Activated naive CD4-positive, alpha-beta T cell treated with anti-CD3 and anti-CD28 coated beads, Interleukin-2, amount 50 U/mL, for 16 hours (primary cell): Measurements from ENCODE around the gene PITRM1.
A peak's percentile ranks its signal among the peaks of the same experiment; 100 is the strongest.
"Not testable (repeated sequence)": the region's sequence is repeated elsewhere in the genome, so short reads cannot be mapped to it uniquely, and the experiment has no call there.

Experiments
- DNase-seq: peaks from one replicate; pipeline ENCODE4 v3.0.0-alpha.2; 2020

Gene PITRM1

DNA sequence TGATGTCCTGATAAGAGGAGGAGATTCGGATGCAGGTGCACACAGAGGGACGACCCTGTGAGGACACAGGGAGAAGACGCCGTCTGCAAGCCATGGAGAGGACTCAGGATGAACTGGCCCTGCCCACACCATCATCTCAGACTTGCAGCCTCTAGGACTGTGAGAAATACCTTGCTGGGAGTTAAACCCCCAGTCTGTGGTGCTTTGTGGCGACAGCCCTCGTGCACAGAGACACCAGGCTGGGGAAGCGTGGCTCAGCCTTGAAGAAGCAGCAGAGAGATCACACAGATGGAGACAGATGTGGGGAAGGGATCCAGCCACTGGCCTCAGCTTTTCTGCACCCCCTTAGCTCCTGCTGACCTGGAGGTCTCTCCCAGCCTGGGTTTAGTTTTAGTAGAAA, 26.3 kb upstream of the PITRM1 start:
- DNase-seq = no peak

DNA sequence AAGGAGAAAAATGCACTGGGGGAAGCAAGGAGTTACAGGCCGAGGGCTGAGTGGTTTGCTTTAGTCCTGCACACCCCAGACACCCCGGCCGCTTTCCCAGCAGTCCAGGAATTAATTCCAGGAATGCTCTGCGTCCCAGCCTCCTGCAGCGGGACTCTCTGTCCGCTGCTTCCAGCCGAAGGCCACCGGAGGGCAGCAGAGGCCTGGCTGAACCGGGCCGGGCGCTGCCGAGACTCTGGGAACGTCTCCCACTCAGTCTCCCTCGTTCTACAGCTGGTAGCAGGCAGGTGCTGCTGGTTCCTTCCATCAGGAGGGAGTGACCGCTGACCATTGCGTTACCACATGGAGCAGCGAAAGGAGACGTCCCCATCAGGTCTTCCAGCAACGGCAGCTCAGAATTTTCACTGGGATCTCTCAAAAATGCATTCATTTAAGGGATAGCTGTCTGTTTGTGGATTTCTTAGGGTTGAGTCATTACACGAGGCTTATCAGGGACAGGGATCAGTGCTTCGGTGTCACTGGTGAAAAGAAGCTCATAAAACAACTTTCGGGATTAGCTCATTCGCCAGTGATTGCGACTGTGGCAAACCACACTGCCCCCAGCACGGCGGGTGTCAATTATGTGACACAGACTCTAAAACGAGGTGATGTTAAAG, 24.9 kb upstream of the PITRM1 start:
- peak; percentile 64 for DNase-seq

DNA sequence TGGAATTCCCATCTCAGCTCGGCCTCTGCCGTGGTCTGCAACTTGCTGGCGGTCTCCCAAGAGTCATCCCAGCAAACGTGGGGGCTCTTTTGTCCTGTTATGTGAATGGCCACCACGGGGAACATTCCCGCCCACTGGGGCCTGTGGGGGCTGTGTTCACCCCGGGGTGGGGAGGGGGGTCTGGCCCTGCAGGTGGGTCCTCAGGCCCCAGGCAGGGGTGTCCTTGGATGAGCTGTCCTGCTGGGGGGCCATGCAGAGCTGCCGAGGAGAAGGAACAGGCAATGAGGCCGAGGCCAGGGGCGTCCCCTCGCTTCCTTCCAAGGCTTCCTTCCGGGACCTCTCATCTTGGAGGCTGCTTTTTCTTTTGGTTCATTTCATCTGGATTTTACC, 24.4 kb upstream of the PITRM1 start:
- no peak for DNase-seq

DNA sequence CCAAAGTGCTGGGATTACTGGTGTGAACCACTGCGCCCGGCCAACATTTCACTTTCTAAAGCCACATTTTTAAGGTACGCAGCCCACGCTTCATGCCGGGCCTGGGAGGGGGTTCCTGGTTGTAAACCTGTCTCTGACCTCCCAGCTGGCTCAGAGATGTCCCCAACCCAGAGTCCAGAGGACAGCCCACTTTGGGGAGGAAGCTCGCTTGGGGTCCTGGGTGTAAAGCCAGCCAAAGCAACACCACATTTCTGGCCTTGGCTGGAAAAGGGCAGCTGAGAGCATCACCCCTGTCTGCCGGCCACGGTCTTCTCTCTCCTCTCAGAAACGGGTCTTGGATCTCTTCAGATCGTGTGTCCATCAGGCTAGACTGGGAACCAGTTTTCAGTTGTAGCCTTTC, 23.9 kb upstream of the PITRM1 start:
- no peak for DNase-seq

DNA sequence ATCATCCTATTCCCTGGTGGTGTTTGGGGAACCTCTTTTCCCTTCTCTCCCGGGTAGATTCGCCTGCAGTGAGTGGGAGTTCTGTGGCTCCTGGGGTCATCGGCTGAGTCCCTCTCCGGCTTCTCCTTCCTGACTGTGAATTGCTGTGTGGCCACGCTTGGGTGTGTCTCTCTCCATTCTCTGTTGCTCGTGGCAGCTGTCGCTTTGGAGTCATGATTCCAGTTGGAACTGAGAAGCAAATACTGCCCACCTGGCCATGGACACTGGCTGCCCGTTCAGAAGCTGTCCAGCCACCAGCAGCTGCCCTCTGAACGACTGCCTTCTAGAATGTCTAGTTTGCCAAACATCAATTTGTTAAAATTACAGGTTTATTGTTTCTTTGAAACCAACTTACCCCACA, 23.1 kb upstream of the PITRM1 start:
- DNase-seq = no peak

DNA sequence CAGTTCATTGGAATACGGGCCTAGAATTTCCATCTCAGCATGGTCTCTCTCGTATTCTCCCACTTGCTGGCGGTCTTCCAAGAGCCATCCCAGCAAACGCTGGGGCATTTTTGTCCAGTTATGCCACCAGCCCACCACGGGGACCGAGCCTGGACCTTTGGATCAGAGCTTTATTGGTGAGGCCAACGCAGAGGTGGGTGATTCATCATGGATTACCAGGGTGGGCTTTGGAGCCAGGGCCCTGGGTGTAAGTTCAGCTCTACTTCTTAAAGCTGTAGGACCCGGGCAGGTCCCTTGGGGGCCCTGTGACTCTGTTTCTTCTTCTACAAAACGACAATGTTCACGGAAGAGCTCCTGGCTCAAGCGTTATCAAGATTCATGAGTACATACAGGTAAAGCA, 22.7 kb upstream of the PITRM1 start:
- DNase-seq = no peak

DNA sequence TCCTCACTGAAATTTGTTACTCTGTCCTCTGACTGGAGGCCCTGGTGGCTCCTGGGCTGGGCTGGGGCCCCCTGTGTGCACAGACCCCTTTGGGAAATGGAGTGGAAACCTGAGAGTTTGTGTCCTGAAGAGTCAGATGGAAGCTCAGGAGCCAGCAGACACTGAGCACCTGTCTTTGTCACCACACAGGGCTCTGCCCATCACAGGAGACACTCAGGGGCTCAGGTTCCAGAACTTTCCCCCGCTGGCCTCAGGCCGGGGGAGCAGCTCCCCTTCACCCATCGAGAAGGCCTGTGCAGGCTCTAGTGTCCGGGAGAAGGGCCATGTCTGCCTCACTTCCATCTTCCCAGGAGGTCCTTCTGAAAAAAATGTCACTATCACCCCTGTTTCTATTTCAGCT, 22.3 kb upstream of the PITRM1 start:
- no peak for DNase-seq

DNA sequence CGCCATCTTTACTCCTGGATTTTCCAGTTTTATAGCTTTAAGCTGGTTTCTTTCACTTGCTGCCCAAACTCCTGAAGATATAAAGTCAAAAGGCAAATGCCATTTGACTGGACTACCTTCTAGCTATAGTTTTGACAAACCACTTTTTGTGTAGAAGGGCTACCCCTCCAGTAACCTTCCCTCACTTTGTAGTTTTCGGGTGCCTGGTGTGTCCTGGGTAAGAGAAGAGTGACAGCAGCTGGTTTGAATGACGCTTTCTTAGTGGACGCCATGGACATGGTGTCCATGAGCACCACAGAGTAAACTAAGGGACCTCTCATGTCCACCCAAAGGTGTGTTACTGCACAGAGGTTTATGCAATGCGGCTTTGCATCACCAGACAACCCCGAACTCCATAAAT, 21.2 kb upstream of the PITRM1 start:
- no peak for DNase-seq

DNA sequence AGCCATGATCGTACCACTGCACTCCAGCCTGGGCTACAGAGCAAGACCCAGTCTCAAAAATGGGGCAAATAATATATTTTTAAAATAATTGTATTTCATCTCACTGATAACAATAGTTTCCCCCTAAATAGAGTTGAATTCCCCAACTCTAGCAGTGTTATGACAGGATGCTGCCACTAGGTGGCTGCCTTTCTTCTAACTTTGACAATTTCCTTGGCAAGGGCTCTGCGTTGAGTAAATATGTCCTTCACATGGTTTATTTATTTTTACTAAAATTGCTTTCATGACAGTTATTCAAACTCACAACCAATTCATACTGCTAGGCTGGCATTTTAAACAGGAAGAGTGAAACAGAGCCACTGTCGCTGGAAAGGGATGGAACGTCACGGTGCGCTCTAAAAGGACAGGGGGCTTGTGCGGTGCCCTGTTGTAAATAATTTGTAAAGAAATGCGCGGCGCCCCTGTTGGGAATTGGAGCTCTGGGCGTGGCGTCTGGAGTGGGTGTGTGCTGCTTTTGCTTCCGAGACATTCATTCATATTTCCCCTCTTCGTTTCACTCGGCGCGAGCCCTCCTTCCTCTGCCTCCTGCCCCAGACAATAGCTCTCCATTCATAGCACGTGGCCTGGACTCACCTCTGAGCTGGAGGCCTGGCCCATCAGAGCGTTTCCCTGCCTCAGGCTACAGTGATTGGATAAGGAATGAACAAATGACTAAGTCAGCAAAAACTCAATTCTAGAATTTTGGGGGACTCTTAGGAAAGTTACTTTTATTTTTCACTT, 20.5 kb upstream of the PITRM1 start:
- DNase-seq = peak; percentile 54

DNA sequence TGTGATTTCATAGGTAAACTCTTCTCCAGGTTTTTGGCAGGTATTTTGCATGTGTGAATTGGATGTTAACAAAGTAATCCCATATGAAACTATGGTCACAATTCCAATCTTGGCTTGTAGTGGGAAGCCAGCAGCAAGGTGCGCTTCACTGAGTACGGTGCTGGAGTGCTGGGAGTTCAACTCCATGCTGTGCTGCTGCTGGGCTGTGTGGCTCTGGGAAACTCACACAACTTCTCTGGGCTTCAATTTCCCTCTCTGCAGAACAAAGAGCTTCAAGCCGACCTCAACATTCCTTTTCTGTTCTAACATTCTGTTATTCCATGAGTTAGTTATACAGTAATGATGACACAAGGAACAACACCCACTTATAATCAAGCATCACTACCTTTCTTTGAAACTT, 18.2 kb upstream of the PITRM1 start:
- no peak for DNase-seq

DNA sequence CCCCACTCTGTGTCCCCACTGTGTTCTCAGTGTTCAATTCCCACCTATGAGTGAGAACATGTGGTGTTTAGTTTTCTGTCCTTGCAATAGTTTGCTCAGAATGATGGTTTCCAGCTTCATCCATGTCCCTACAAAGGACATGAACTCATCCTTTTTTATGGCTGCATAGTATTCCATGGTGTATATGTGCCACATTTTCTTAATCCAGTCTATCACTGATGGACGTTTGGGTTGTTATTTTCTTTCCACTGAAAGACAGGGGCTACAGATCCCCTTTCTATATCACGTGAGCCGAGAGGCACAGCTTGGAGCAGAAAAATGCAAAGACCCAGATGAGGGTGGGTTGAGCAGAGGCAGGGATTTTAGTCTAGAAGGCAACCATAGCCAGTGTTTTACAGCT, 14.6 kb upstream of the PITRM1 start:
- not testable (repeated sequence) for DNase-seq

DNA sequence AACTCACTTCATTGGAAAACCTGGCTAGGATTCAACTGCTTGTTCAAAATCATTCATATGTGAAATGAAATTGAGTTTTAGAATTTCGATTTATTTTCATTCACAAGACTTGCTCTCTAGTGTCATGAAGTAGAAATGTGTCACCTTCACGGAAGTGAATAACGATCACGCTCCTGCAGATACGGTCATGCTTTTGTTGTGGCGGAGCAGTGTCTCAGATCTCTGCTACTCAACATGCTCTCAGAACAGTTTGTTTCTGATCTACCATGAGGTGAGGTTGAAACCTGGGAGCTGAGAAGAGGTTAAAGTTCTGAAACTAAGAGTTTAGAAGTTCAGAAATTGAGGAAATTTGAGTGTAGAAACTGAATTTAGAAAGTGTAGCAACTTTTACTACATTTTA, 13.8 kb upstream of the PITRM1 start:
- DNase-seq = peak; percentile 62

DNA sequence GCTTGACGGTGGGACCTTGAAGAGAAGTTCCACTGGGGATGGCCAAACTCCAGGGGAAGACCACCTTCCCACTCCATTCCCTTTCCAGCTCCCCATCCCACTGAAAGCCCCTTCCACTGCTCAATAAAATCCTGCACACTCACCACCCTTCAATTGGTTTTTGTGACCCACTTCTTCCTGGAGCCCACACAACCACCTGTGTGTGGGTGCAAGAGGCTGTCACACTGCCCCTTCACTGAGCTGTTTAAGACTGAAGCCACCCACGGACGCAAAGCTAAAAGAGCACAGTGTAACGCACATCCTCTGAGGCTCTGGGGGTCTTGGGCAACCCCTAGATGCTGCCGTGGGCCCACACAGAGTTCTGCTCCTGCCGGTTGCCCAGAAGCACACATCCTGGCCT, 12.8 kb upstream of the PITRM1 start:
- DNase-seq = no peak

DNA sequence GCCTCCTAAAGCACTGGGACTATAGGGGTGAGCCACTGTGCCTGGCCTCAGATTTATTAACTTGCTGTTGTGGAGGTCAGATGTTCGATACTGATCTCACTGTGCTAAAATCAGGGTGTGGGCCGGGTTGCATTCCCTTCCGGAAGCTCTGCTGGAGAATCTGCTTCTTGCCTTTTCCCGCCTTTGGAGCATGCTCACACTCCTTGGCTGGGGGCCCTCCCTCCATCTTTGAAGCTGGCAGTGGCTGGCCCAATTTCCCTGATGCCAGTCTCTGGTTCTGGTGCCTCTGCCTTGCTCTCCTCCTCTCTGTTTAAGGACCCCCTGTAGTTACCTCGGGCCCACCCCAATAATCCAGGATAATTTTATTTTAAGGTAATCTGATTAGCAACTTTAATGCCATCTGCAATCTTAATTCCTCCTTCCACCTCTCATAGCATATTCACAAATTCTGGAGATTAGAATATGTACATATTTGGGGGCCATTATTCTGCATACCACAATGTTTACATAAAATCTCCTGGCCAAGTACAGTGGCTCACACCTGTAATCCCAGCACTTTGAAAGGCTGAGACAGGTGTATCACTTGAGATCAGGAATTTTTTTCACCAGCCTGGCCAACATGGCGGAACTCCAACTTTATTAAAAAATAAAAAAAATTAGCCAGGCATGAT, 7.9 kb upstream of the PITRM1 start:
- no peak for DNase-seq

DNA sequence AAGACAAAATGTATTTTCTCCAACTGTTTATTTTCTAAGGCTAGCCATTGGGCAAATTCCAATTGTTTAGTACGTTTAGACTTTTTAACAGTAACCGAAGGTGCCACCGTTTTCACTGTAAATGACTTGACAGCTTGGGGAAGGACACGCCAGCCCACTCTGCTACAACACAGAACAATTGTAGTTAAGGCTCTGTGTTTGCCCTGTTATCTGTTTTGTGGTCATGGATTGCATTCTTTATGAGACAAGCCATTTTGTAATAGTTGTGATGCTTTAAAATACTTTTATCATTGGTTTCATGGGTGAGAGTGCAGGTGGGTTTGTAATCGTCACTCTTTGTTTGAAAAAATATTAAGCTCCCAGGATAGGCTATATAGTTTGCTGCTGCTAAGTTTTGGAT, 6.6 kb upstream of the PITRM1 start:
- no peak for DNase-seq

DNA sequence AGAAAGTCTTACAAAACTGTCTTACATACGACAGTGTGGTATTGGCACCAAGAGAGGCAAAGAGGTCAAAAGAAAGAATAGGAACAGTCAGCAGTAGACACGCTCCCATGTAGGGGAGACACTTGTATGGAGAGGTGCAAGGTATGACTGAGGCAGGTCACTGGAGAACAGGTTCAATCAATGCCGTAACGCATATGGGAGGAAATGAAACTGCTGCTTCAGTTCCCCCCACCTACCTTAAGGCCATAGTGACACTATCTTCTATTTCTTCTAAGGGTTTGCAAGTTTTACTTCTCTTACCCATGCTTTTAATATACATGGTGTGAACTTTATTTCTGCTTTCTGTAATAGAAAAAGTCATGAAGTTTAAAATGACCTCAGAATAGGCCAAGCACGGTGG, 5.5 kb upstream of the PITRM1 start:
- DNase-seq = no peak

DNA sequence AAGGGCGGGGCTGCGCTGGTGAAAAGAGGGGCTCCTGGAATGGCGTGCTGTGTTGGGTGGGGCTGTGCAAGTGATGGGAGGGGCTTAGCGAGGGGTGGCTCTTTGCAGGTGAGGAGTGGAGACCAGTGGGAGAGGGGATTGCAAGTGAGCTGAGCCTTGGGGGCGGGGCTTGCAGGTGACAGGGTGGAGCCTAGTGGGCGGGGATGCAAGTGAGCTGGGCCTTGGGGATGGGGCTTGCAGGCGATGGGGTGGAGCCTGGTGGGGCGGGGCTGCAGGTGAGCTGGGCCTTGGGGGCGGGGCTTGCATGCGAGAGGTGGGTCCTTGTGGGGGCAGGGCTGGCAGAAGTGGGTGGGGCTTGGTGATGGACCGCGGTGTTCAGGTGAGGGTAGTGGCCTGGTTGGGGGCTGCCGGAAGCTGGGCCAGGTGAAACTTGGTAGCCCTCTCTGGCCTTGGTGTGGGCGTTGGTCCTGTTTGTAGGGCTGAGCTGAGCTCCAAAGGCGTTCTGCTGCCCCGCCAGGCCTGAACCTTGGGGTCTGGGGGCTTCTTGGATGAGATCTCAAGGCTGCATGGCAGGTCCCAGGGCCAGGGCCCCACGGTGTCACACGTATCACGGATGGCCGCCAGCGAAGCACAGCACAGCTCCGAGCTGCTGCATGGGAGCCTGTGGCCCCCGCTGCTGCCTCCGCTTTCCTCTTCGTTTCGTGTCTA, 743 bp upstream of the PITRM1 start:
- DNase-seq = no peak

DNA sequence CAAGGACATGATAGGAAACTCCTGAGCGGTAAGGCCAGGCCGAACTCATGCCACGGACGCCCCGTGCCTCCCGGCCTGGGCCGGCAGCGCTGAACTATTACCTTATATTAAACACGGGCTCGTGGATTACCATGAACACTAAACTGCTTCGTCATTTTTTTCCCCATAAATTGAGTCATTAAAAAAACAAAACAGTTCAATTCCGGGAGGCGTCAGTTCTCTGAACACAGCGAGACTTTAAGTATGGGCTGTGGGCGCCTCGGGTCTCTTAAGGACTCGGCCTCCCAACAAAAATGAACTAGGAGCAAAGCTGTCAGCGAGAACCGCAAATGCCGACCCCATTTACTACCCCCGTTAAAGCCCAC, 519 bp downstream of the PITRM1 start:
- DNase-seq = peak; percentile 55

DNA sequence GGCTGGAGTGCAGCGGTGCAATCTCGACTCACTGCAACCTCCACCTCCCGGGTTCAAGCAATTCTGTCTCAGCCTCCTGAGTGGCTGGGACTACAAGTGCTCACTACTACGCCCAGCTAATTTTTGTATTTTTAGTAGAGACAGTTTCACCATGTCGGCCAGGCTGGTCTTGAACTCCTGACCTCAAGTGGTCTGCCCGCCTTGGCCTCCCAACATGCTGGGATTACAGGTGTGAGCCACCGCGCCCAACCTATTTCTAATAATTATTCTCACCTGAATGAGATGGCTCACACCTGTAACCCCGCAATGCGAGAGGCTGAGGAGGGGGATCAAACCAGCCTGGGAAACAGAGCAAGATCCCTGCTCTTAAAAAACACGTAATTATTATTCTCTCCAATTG, 1.1 kb downstream of the PITRM1 start:
- not testable (repeated sequence) for DNase-seq

DNA sequence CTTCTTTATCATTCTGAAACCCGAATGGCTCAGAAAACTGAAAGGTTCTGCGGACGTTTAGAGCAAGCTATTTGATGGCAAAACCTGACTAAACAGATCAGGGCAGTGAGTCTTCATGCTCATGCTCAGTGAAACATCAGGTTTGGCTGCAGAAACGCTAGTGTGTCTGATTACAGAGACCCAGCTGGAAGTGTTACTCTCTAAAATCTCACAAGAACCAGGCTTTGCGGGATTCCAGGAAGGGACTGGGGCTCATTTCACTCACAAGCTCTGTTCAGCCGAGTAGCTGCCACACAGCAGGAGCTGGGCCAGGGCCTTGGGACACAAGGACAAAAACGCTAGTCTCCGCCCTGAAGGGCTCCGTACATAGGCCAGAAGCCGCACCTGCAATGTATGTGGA, 2.9 kb downstream of the PITRM1 start:
- no peak for DNase-seq

DNA sequence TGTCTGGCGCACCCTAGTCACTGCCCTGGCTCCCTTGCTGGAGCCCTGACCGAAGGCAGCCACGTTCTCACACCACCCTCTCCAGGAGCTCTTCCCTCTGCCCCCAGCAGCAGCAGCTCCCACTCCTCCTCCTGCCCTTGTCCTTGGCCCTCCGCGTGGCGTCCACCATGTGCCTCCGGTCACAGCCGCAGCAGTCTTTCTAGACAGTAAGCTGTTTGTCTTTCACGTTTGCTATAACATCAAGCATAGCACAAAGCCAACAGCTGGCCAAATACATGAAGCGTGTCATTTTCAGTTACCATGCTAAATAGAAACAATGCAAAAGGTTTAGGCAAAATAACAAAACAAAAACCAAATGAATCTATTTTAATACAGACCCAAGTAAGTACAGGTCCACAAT, 3.3 kb downstream of the PITRM1 start:
- no peak for DNase-seq

DNA sequence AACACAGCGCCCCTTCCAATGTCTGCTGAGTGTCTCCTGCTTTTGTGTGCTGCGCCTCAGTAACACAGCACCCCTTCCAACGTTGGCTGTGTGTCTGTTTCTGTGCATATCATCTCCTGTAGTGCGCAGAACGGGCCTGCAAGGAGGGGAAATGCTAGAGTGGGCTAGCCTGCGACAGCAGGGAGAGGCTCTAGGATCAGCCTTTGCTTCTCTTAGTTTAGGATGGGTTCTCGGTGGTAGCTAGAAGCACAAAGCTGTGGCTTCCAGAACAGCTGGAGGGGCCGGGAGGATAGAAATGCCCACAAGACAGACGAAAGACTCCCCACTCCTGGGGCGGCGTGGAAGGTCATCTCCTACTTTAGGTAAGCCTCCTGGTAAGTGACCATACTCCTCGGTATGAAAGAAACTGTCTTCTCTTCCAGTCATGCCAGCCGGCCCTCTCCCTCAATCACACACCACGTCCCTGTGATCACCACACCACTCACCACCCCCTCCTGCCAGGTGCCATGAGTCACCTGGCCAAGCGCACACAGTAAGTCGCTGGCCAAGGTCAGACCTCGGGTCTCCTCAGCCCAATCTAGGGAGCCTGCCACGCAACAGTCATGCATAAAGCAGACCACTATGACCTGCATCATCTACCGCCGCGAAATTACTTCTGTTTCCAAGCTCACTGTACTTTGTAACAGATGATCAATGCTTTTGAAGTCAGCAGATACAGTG, 4.8 kb downstream of the PITRM1 start:
- DNase-seq = no peak
